ENCODE data around the gene MACROD2.

The MACROD2 gene

DNA sequence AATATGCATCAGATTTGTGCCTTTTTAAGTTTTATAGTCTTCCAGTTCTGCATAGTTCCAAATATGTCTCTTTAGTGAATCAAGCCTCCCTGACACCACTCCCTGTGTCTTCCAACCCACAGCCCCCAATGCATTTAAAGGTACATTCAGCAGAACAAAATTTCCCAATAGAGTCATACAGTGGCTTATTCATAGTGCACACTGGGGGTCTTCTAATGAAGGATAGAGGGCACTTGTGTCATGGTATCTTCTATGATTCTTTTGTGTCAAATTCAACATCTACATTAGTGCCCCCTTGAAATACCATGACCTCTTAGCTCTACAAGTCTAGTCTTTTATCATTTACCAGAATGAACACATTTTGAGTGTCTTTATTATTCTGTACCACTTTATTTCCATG, 308.3 kb downstream of the MACROD2 start:
- no peak for ATAC-seq
- TF ChIP-seq CSDC2 (CRISPR knock-in tag; IDR thresholded peaks at IDR 0.05) = no peak
- no peak for TF ChIP-seq ZNF565 (CRISPR knock-in tag; conservative IDR thresholded peaks at IDR 0.05; ENCODE audit: low read depth)
- TF ChIP-seq SNAI2 (CRISPR knock-in tag; IDR thresholded peaks at IDR 0.05) = no peak
- no peak for TF ChIP-seq TCF4 (CRISPR knock-in tag; IDR thresholded peaks at IDR 0.05; ENCODE audit: borderline replicate concordance)
- no peak for TF ChIP-seq ISL1 (CRISPR knock-in tag; IDR thresholded peaks at IDR 0.05)
- TF ChIP-seq GLIS3 (CRISPR knock-in tag; IDR thresholded peaks at IDR 0.05) = no peak
- TF ChIP-seq ESRRG (CRISPR knock-in tag; IDR thresholded peaks at IDR 0.05) = no peak
- TF ChIP-seq PPARA (CRISPR knock-in tag; IDR thresholded peaks at IDR 0.05; ENCODE audit: borderline replicate concordance) = no peak
- TF ChIP-seq, protein P1, sequence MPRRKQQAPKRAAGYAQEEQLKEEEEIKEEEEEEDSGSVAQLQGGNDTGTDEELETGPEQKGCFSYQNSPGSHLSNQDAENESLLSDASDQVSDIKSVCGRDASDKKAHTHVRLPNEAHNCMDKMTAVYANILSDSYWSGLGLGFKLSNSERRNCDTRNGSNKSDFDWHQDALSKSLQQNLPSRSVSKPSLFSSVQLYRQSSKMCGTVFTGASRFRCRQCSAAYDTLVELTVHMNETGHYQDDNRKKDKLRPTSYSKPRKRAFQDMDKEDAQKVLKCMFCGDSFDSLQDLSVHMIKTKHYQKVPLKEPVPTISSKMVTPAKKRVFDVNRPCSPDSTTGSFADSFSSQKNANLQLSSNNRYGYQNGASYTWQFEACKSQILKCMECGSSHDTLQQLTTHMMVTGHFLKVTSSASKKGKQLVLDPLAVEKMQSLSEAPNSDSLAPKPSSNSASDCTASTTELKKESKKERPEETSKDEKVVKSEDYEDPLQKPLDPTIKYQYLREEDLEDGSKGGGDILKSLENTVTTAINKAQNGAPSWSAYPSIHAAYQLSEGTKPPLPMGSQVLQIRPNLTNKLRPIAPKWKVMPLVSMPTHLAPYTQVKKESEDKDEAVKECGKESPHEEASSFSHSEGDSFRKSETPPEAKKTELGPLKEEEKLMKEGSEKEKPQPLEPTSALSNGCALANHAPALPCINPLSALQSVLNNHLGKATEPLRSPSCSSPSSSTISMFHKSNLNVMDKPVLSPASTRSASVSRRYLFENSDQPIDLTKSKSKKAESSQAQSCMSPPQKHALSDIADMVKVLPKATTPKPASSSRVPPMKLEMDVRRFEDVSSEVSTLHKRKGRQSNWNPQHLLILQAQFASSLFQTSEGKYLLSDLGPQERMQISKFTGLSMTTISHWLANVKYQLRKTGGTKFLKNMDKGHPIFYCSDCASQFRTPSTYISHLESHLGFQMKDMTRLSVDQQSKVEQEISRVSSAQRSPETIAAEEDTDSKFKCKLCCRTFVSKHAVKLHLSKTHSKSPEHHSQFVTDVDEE (CRISPR knock-in tag; IDR thresholded peaks at IDR 0.05) = no peak
- no peak for TF ChIP-seq TOX (CRISPR knock-in tag; IDR thresholded peaks at IDR 0.05; ENCODE audit: borderline replicate concordance)
- TF ChIP-seq BACH2 (CRISPR knock-in tag; IDR thresholded peaks at IDR 0.05; ENCODE audit: borderline replicate concordance) = no peak
- TF ChIP-seq ZNF70 (CRISPR knock-in tag; IDR thresholded peaks at IDR 0.05) = no peak

DNA sequence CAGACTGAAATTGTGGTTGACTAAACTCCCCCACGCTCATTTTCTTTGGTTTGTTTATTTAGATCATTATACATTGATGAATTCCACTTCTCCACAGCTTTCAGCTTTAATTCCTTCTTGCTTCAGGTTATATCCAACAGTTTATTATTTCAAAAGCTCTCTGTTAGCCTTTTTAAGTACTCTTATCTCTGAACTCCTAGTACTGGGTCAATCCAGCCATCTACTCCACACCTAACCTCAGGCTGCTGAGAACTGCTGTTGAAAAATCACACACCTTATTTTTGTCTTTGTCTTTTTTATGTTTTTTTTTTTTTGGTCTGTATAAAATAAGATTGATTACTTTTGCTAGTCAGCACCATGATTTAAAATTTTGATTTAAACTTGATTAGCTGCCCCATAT, 309.2 kb downstream of the MACROD2 start:
- no peak for ATAC-seq
- no peak for TF ChIP-seq TCF4 (CRISPR knock-in tag; IDR thresholded peaks at IDR 0.05; ENCODE audit: borderline replicate concordance)
- no peak for TF ChIP-seq OSR1 (CRISPR knock-in tag; IDR thresholded peaks at IDR 0.05)
- no peak for TF ChIP-seq ISL1 (CRISPR knock-in tag; IDR thresholded peaks at IDR 0.05)
- TF ChIP-seq ARNTL (CRISPR knock-in tag; IDR thresholded peaks at IDR 0.05; ENCODE audit: borderline replicate concordance, low read depth) = no peak
- TF ChIP-seq, protein P1 (CRISPR knock-in tag; IDR thresholded peaks at IDR 0.05) = no peak
- TF ChIP-seq CSDC2 (CRISPR knock-in tag; IDR thresholded peaks at IDR 0.05) = no peak
- no peak for TF ChIP-seq BACH2 (CRISPR knock-in tag; IDR thresholded peaks at IDR 0.05; ENCODE audit: borderline replicate concordance)
- TF ChIP-seq ZC3H10 (CRISPR knock-in tag; IDR thresholded peaks at IDR 0.05) = no peak
- TF ChIP-seq TOX (CRISPR knock-in tag; IDR thresholded peaks at IDR 0.05; ENCODE audit: borderline replicate concordance) = no peak
- TF ChIP-seq, protein P2, sequence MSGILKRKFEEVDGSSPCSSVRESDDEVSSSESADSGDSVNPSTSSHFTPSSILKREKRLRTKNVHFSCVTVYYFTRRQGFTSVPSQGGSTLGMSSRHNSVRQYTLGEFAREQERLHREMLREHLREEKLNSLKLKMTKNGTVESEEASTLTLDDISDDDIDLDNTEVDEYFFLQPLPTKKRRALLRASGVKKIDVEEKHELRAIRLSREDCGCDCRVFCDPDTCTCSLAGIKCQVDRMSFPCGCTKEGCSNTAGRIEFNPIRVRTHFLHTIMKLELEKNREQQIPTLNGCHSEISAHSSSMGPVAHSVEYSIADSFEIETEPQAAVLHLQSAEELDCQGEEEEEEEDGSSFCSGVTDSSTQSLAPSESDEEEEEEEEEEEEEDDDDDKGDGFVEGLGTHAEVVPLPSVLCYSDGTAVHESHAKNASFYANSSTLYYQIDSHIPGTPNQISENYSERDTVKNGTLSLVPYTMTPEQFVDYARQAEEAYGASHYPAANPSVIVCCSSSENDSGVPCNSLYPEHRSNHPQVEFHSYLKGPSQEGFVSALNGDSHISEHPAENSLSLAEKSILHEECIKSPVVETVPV (CRISPR knock-in tag; IDR thresholded peaks at IDR 0.05) = no peak
- no peak for TF ChIP-seq ZFP3 (CRISPR knock-in tag; IDR thresholded peaks at IDR 0.05)
- no peak for TF ChIP-seq ZNF70 (CRISPR knock-in tag; IDR thresholded peaks at IDR 0.05)
- TF ChIP-seq RARB (CRISPR knock-in tag; IDR thresholded peaks at IDR 0.05) = no peak
- no peak for TF ChIP-seq PPARA (CRISPR knock-in tag; IDR thresholded peaks at IDR 0.05; ENCODE audit: borderline replicate concordance)
- no peak for TF ChIP-seq GLIS3 (CRISPR knock-in tag; IDR thresholded peaks at IDR 0.05)

DNA sequence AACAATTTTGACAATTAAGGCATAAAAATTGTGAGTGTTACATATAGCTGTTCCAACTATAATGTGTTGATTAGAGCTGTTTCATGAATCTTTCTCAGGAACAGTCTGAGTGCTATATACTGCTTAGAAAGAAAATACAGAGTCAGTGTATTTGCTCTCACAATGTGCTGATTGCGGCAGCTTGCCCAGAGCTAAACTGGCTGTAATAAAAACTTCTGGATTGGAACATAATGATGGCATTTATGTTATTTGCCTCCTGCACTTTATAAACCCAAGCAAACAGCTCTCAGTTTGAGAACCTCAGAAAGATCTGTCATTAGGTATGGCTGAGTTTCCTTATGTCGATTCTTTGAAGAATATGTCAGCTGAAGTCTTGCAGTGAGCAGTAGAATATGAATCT, 312.6 kb downstream of the MACROD2 start:
- TF ChIP-seq ZFP3 (CRISPR knock-in tag; IDR thresholded peaks at IDR 0.05) (no peak), ZNF8 (CRISPR knock-in tag; IDR thresholded peaks at IDR 0.05) (no peak), SNAI2 (CRISPR knock-in tag; IDR thresholded peaks at IDR 0.05) (no peak), ZFP30 (CRISPR knock-in tag; IDR thresholded peaks at IDR 0.05) (no peak), CSDC2 (CRISPR knock-in tag; IDR thresholded peaks at IDR 0.05) (no peak), POU6F1 (CRISPR knock-in tag; IDR thresholded peaks at IDR 0.05; ENCODE audit: borderline replicate concordance, low read depth) (no peak), RARB (CRISPR knock-in tag; IDR thresholded peaks at IDR 0.05) (no peak), ISL1 (CRISPR knock-in tag; IDR thresholded peaks at IDR 0.05) (no peak)
- TF ChIP-seq, protein P2 (CRISPR knock-in tag; IDR thresholded peaks at IDR 0.05) = no peak
- TF ChIP-seq, protein P1 (CRISPR knock-in tag; IDR thresholded peaks at IDR 0.05) = no peak
- no peak for ATAC-seq
